Left ventricle myocardium inferior (tissue), 1 donor: ENCODE results near the gene APOL2. TPM values are rescaled to one million over a fixed set of nuclear protein-coding genes. Genes with fewer than 3 reads are reported as not detected.

Experiments
- DNase-seq: peaks from one replicate; pipeline ENCODE4 v3.0.0-alpha.2; 2020
- H3K27ac ChIP-seq: fragments of 200-600 bp; replicated peaks from 2 replicates; pipeline ENCODE4 v1.8.0; 2021
- H3K27me3 ChIP-seq: fragments of 200-600 bp; 2 replicates; pipeline ENCODE4 v1.8.0; 2021; ENCODE audit warnings: low read depth
- H3K36me3 ChIP-seq: fragments of 200-600 bp; 2 replicates; pipeline ENCODE4 v1.8.0; 2021
- H3K4me1 ChIP-seq: fragments of 200-600 bp; 2 replicates; pipeline ENCODE4 v1.8.0; 2021
- H3K4me3 ChIP-seq: fragments of 200-600 bp; 2 replicates; pipeline ENCODE4 v1.8.0; 2021; ENCODE audit warnings: mild to moderate bottlenecking, moderate library complexity
- H3K9me3 ChIP-seq: fragments of 200-600 bp; replicated peaks from 2 replicates; pipeline ENCODE4 v1.8.0; 2021
- CTCF ChIP-seq: fragments of 200-600 bp; IDR thresholded peaks from 2 replicates; pipeline ENCODE4 v1.8.0; 2021; ENCODE audit warnings: antibody characterized with exemption, mild to moderate bottlenecking, borderline replicate concordance
- intact Hi-C: fragments of 100-400 bp; cut with micrococcal nuclease; formaldehyde crosslinking; loops from one replicate; pipeline ENCODE4 v1.11.0; 2022
- total RNA-seq: library from RNA; stranded (reverse); fragmentation: NEBNext Ultra II Directional; extraction: Animal tissue kit (Norgen Biotek cat#: 25700); gene quantifications from one replicate; pipeline ENCODE4 v1.2.1, GENCODE V29; 2021
- donor health status: DM: no; HTN: yes; CAD: no; lungs with severe emphysema.

APOL2 gene
- total RNA-seq, 1 donor from 2014 or later: 69.6 TPM

GRCh38 chr22:36238373-36239149, 766 bp downstream of the APOL2 start:
- Histone ChIP-seq H3K36me3 (peaks cover 6% of the 10 kb centered on the region), H3K9me3 (no peaks in the 10 kb centered on the region), H3K4me3 (peak overlapping the region; percentile 74), H3K27me3 (no peaks in the 10 kb centered on the region), H3K27ac (peak overlapping the region; percentile 93), H3K4me1 (peaks cover 66% of the 10 kb centered on the region)
- no peak for TF ChIP-seq CTCF
- intact Hi-C loops: no loop called here
- DNase-seq: no peak

DNA sequence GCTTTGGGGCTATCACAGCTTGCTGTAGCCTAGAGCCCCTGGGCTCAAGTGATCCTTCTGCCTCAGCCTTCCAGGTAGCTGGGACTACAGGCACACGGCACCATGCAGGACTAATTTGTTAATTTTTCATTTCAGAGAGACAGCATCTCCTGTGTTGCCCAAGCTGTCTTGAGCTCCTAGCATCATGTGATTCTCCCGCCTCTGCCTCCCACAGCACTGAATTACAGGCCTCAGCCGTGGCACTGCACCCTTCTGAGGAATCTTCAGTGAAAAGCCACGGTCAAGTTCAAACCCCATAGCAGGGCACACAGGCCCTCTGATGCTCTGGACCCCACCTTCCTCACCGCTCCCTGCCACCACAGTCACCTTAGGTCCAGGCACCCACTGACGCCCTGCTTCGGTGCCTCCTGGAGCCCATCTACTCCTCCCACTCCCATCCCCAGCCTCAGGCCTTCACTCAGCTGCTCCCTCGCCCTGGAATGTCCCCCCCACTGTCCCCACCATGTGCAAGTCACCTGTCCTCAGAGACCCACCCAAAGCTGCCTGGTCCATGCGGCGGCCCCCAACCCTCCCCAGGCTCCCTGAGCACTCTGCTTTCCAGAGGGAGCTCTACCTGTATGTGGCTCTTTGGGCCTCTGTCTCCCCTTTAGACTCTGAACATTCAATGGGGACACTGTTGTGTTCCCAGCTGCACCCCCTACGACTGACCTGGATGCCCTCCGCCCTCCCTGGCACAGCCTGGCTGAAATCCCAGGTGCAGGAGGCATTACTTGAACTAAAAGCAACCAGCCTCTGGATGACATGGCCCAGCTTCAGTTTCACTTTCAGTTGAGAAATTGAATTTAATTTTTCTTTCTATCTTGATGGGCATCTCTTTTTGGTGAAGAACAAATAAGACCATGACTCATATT, 1.6 kb downstream of the APOL2 start:
- no peak for TF ChIP-seq CTCF
- Histone ChIP-seq H3K4me1 (peaks cover 68% of the 10 kb centered on the region), H3K9me3 (no peaks in the 10 kb centered on the region), H3K36me3 (peaks cover 15% of the 10 kb centered on the region), H3K27me3 (no peaks in the 10 kb centered on the region), H3K4me3 (peak overlapping the region; percentile 74), H3K27ac (peak overlapping the region; percentile 93)
- DNase-seq: no peak
- intact Hi-C loops: no loop called here

- H3K9me3 ChIP-seq: no peaks in the 10 kb centered on the region
- peak overlapping the region; percentile 74 for H3K4me3 ChIP-seq
- H3K36me3 ChIP-seq: peaks cover 25% of the 10 kb centered on the region
- peaks cover 68% of the 10 kb centered on the region for H3K4me1 ChIP-seq
- no peak for TF ChIP-seq CTCF
- H3K27ac ChIP-seq: peak overlapping the region; percentile 93
- DNase-seq: no peak
- intact Hi-C loops: no loop called here
- H3K27me3 ChIP-seq: no peaks in the 10 kb centered on the region
Measured at GRCh38 chr22:36236388-36237319, 2.7 kb downstream of the APOL2 start.

GRCh38 chr22:36235585-36235984, 3.7 kb downstream of the APOL2 start:
- H3K4me3 ChIP-seq: no peak overlapping the region
- peaks cover 36% of the 10 kb centered on the region for H3K36me3 ChIP-seq
- DNase-seq: no peak
- no peak overlapping the region for H3K27ac ChIP-seq
- no peaks in the 10 kb centered on the region for H3K9me3 ChIP-seq
- H3K27me3 ChIP-seq: no peaks in the 10 kb centered on the region
- intact Hi-C loops: no loop called here
- TF ChIP-seq CTCF: no peak
- peaks cover 68% of the 10 kb centered on the region for H3K4me1 ChIP-seq

GRCh38 chr22:36234919-36235318, 4.4 kb downstream of the APOL2 start:
- H3K9me3 ChIP-seq: no peaks in the 10 kb centered on the region
- no peaks in the 10 kb centered on the region for H3K27me3 ChIP-seq
- H3K4me1 ChIP-seq: peaks cover 67% of the 10 kb centered on the region
- no peak overlapping the region for H3K4me3 ChIP-seq
- no peak overlapping the region for H3K27ac ChIP-seq
- no peak for DNase-seq
- intact Hi-C loops: no loop called here
- peaks cover 43% of the 10 kb centered on the region for H3K36me3 ChIP-seq
- no peak for TF ChIP-seq CTCF
